ENCODE data around the gene RGN.
"Not testable (repeated sequence)": the region's sequence is repeated elsewhere in the genome, so short reads cannot be mapped to it uniquely, and the experiment has no call there.

The RGN gene

GRCh38 chrX:47078129-47079043, at the start of gene RGN:
TSS of gene RGN (plus strand) at chrX:47078443. CDS start at chrX:47081145, 2,702 bp downstream.
- DNase-seq = no peak

- no peak for DNase-seq
Observed at GRCh38 chrX:47030339-47030738, 47.9 kb upstream of the RGN start.

- no peak for DNase-seq
Observed at GRCh38 chrX:47047989-47048388, 30.3 kb upstream of the RGN start.

GRCh38 chrX:47059142-47059874, 18.9 kb upstream of the RGN start:
- DNase-seq = no peak

GRCh38 chrX:47060708-47061107, 17.5 kb upstream of the RGN start:
- DNase-seq = no peak

GRCh38 chrX:47061238-47061919, 16.9 kb upstream of the RGN start:
- DNase-seq = no peak

GRCh38 chrX:47063179-47063578, 15.1 kb upstream of the RGN start:
- no peak for DNase-seq

GRCh38 chrX:47068214-47068613, 10.0 kb upstream of the RGN start:
- no peak for DNase-seq

GRCh38 chrX:47068720-47069119, 9.5 kb upstream of the RGN start:
- no peak for DNase-seq

- DNase-seq = no peak
Observed at GRCh38 chrX:47080215-47080914, 2.1 kb downstream of the RGN start.

GRCh38 chrX:47080915-47081236, 2.6 kb downstream of the RGN start:
- DNase-seq = no peak

- DNase-seq = no peak
Observed at GRCh38 chrX:47091149-47091775, 13.0 kb downstream of the RGN start.

- DNase-seq = no peak
Observed at GRCh38 chrX:47093248-47093647, 15.0 kb downstream of the RGN start.

- no peak for DNase-seq
Observed at GRCh38 chrX:47093860-47094259, 15.6 kb downstream of the RGN start.

GRCh38 chrX:47097018-47097417, 18.8 kb downstream of the RGN start:
- no peak for DNase-seq

- DNase-seq = no peak
Observed at GRCh38 chrX:47098338-47099094, 20.3 kb downstream of the RGN start.

GRCh38 chrX:47101206-47101605, 23.0 kb downstream of the RGN start:
- no peak for DNase-seq

GRCh38 chrX:47110936-47111615, 32.8 kb downstream of the RGN start:
- not testable (repeated sequence) for DNase-seq

- no peak for DNase-seq
Observed at GRCh38 chrX:47112316-47112954, 34.2 kb downstream of the RGN start.

- not testable (repeated sequence) for DNase-seq
Observed at GRCh38 chrX:47116551-47117110, 38.4 kb downstream of the RGN start.
